HPDE6-E6E7 (cell line): ENCODE measurements around the gene BST2.

Experiments
- DNase-seq: peaks from one replicate; pipeline ENCODE4 v3.0.0; 2011; ENCODE audit warnings: missing footprints; ENCODE audit errors: extremely low spot score

Gene BST2

DNA sequence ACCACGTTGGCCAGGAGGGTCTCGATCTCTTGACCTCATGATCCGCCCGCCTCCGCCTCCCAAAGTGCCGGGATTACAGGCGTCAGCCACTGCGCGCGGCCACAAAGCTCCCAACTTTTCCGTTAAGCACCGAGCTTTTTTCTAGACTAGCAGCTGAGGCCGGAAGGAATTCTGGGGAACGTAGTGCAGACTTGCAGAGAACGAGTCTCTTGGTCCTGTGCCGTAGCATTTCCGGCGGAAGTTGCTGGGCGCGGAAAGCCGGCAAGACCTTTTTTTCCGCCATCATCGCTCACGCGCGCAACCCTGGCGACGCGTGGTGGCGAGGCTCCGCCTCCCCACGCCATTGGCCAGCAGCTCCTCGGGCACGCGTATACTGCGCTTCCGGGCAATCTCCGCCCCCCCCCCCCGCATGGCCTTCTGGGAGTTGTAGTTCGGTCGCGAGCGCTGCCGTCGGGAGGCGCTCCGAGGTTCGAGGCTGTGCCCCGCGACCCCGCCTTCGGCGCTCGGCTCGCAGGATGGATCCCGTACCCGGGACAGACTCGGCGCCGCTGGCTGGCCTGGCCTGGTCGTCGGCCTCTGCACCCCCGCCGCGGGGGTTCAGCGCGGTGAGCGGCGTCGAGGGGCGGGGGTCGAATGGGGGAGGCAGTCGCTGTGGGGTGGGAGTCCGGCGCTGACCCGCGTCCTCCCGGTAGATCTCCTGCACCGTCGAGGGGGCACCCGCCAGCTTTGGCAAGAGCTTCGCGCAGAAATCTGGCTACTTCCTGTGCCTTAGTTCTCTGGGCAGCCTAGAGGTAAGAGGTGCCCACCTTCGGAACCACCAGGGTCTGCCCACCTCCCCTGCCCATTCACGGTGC lies 14.4 kb upstream of the BST2 start, which contains the start of gene MVB12A:
Gene MVB12A, plus strand, starts transcription at position 427 of the 854 bp plus-strand sequence. Its CDS starts 89 bp downstream, at position 516.
- DNase-seq = peak; percentile 95

DNA sequence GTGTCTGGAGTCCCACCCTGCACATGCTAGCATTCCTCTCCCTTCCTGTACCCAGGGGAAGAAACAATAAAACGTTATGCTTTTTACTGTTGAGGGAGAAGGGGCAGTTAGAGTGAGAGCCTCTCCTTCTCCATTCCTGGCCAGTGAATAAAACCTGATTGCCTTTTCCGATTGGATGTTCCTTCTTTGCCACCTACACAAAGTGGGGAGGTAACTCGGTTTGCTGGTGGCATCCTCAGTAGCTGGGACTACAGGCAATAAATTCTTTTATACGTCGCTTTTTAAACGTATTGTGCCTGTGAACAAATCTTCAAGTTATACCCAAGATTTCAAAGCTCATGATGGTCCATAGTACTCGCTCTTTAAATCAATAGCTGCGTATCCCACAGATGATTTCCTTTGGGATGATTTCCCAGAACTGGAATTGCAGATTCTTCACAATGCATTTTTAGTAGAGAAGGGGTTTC lies 13.8 kb upstream of the BST2 start:
- no peak for DNase-seq

DNA sequence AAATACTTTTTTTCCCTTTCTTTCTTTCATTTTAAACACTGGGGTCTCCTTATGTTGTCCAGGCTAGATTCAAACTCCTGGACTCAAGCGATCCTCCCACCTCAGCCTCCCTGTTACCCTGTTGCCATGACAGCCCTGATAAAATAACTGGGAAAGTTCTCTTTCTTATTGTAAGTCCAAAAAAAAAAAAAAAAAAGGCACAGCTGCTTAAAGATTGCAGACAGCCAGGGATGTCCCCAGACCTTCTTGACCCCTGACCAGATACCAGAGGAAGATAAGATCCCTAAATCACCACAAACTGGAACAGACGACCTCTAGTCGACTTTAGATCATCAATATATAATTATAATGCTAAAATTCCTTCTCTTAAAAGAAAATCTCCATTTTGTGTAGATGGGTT lies 13.3 kb upstream of the BST2 start:
- no peak for DNase-seq

DNA sequence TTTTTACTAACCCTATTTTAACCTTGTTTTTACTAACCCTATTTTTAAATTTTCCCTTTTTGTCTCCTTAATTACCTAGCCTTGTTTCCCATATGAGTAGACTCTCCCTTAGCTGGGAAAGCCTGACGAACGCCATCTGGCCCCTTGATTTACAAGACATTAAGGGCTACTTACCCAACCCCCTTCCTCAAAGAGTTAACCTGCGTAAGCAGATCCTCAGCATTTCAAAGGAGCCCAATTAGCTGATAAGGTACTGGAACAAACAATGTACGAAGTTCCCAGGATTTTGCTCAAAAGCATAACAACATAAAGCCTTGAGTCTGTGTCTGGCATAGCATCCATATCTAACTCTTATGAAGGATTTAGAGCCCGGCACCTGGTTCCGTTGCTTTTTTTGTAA lies 9.7 kb upstream of the BST2 start:
- no peak for DNase-seq

DNA sequence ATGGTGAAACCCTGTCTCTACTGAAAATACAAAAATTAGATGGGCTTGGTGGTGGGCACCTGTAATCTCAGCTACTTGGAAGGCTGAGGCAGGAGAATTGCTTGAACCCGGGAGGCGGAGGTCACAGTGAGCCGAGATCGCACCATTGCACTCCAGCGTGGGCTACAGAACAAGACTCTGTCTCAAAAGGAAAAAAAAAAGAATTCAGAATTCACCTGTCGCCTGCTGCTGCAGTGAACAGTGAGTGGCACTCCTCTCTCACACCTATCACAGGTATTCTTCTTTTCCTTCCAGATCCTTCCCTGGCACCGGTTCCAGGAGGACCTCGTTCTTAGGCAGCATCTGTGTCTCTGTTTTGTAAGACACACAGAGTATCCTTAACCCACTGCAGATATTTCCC lies 8.7 kb upstream of the BST2 start:
- no peak for DNase-seq

DNA sequence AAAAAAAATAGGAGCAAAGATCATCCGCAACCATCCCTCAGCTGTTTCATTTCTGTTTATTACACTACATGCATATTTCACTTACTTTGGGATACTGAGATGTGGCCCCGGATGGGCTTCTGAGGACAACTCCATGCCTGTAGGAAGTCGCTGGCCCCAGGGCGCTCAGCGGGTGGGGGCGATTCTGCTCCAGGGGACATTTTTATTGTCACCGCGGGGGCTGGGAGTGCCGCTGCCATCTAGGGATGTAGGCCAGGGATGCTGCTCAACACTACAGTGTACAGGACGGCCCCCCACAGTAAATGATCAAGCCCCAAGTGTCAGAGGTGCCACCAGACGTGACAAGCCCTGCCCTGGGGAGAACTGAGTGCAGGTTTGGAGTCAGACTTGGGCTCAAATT lies 6.4 kb upstream of the BST2 start:
- DNase-seq = no peak

DNA sequence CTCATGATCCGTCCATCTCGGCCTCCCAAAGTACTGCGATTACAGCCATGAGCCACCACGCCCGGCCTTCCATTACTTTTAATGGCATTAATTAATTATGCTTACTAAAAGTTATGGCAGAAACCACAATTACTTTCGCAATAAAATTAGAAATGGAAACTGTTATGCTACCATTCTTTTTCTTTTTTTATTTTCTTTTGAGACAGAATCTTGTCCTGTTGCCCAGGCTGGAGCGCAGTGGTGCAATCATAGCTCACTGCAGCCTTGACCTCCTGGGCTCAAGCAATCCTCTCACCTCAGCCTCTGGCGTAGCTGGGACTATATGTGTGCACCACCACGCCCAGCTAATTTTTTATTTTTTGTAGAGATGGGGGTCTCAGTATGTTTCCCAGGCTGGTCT lies 4.6 kb upstream of the BST2 start:
- no peak for DNase-seq

DNA sequence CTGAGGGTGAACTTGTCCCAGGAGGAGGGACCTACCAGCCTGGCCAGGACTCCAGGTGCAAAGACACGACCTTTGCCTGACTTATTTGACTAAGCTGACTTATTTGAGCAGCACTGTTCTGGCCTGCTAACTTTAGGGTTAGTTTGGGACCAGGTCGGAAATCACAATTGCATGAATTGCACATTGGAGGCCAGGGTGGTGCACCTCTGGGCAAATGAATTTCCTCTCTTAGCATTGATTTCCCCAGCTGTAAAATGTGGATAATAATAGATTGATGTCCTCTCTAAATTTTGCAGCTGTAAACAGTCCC lies 1.4 kb upstream of the BST2 start:
- no peak for DNase-seq

DNA sequence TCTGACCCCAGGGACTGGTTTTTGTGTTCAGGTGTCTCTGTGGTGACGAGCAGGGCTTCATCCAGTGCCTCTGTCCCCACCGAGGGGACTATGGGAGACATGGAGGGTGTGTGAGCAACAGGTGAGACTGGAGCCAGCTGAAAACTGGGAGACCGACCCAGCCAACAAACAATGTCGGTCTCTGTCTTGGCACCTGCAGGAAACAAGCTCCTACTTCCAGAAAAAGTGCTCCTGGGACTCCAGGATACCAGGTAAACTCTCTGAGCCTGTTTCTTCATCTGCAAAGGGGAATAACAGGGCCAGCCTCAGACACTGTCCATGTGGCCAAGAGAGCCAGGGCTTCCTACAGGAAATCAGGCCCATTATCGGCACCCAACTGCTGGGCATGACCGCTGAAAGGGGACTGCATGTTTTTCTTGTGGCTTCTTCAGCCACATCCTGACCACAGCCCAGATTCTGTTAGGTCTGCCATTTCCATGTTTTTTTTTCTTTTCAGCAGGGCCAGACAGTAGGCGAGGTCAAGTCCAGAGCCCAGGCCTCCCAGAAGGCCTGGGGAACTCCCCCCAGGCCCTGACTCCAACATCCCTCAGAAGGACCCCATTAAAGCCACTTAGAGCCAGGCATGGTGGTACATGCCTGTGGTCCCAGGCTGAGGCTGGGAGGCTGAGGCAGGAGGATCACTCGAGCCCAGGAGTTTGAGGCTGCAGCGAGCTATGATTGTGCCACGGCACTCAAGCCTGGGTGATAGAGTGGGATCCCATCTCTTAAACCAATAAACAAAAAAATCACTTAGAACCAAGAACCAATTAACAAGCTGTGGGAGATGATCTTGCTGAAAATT lies 836 bp upstream of the BST2 start:
- no peak for DNase-seq

DNA sequence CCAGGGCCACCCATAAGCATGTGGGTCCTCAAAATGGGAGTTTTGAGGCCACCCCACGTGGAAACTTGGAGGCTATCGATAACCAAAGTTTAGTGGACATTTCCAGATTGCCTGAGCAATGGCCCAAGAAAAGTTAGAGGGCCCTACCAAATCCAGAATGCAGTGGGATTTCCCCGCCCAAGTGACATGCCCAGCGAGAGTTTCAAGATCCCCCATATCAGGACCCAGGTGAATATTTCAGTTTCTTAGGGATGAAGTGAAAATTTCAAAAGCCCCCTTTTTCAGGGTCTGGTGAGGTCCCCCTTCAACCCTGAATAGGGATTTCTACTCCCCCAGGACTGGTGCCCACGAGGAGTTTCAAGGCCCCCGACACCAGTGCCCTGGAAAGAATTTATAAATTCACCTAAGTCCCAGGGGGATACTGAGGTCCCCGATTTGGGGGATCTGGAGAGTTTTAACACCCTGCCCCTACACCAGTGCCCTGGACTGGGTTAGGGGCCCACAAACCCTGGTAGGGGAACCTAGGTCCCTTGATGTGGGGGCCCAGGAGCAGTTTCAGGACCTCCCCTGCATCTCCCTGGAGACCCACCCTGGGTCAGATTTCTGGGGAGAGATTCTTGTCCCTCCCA lies 695 bp downstream of the BST2 start:
- DNase-seq = no peak

DNA sequence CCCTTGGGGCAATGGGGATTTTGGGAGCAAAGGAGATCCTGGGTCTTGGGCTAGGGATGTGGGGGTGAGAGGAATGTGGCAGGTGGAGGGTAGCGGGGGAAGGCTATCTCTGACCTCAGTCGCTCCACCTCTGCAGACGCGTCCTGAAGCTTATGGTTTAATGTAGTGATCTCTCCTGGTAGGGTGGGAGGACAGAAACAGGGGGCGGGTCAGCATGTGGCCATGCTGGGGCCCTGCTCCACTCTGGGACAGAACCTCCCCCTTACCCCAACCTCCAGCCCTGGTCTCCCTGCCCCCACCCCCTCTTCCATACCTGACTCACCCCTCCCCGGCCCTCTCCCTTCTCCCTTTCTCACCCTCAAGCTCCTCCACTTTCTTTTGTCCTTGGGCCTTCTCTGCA lies 1.4 kb downstream of the BST2 start:
- no peak for DNase-seq

DNA sequence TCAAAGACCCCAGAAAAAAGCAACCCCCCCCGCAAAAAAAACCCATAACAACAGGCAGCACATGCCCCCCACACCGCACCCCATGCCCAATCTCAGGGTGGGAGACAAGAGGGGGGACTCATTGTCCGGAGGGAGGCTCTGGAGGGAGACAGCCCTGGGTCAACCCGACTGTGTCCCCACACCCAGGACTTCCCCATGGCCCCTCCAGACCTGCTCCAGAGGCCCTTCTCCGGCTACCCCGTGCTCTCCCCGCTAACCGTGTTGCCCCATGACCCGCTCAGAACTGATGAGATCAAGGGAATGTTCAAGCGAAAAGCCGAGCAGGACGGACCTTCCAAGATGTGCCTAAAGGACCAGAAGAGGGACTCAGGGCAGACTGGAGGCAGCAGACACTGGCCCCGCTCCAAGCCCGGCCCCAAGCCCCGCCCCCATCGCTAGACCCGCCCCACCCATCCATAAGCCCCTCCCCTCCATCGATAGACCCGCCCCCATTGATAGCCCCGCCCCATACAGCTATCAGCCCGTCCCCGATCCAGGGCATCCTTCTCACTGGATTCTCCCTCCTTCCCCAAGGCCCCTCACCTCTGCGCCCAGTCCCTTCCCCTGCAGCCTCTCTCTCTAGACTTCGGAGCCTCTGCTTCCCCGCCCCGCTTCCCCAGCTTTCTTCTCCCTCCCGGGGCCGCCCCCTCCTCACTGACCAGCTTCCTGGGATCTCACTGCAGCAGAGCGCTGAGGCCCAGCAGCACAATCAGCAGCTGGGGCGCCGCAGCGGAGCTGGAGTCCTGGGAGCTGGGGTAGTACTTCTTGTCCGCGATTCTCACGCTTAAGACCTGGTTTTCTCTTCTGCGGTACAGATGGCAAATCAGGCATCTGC lies 2.2 kb downstream of the BST2 start:
- no peak for DNase-seq

DNA sequence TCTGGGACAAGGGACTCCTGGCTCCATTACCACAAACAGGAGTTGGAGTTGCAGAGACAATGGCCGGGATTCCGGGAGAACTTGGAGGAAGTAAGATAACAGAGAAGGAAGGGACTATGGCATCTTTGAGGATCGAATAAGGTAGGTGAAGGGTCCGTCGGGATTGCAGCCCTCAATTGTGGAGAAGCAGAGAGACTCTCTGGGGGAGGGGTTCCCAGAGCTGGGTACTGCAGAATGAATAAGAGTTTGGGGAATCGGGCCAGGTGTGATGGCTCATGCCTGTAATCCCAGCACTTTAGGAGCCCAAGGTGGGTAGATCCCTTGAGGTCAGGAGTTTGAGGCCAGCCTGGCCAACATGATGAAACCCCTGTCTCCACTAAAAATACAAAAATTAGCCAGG lies 3.8 kb downstream of the BST2 start:
- DNase-seq = no peak

DNA sequence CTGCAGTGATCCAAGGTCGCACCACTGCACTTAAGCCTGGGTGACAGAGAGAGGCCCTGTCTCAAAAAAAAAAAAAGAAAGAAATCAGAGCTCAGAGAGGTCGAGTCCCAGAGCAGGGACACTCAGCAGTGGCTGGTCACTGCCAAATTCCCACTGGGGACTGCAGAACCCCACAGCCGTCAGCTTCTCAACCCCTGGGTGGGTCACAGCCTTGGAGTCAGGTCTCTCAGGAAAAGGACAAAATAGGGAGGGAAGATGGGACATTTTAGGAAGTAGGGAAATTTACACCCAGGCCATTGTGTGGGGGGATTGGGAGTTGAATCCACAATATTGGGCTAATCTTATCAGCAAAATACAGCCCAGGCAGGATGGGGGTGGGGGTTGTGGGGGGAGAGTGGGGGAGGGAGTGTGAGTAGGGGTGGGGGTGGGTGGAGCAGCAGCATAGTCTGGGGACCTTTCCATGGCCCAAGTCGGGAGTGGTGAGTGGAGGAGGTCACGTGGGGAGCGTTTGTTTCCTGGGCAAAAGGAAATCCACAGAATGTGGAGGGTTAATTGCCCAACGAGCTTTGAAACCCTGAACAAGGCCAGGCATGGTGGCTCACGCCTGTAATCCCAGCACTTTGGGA lies 6.4 kb downstream of the BST2 start:
- DNase-seq = no peak

DNA sequence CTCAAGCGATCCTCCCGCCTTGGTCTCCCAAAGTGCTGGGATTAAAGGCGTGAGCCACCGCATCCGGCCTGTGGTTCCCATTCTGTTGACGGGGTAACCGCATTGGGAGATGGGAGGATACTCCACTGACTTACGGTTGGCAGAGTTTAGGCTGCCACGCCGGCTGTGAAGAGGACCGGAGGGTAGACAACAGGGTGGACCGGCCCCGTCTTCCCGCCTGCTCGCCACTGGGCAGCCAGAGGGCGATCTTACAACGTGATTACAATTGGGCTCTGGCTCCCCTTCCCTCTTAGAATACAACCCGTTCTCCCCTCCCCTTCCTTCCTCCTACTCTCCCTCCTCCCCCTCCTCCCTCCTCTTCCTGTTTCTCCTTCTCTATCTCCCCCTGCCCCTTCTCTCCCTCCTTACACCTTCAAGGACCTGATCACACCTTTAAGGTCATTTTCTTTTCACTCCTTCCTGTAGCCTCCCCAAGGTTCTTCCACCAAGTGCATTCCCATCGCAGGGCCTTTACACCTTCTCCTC lies 10.5 kb downstream of the BST2 start:
- DNase-seq = no peak

DNA sequence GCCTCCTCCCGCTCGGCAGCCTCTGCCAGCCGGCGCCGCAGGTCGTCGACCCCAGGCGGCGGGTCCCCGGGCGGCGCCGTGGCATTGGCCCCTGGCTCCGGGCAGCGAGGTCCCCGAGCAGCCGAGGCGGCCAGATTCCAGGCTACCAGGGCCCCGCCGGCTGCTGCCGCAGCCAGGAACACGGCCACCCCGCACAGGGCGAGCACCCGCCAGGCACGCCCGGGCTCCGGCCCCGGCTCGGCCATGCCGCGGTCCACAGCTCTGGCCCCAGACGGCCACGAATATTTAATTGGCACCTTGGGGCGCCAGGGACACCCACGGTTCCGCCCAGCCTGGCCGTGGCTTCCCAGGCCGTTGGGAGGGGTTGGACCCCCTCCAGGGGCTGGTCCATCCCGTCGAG lies 11.5 kb downstream of the BST2 start, which contains the start of gene CCDC194:
Gene CCDC194, minus strand, starts transcription at position 283 of the 400 bp plus-strand sequence. Its CDS starts 38 bp downstream, at position 245.
- DNase-seq = no peak

DNA sequence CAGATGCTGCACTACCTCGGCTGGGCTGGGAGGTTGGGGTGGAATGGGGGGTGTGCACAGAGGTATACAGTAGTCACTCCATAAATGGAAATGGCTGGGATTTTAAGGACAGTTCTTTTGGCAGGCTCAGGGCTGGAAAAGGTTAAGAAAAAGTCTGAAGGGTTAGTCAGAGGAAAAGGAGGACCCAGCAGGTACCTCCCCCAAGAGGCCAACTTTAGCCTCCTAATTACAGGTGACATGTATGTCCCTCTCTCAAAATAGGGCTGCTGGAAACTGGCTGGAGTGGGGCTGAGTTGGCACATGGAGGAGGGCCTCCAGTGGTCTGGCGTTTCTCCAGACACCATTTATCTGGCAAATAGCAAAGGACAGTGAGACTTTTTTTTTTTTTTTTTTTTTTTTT lies 12.4 kb downstream of the BST2 start:
- DNase-seq = no peak

DNA sequence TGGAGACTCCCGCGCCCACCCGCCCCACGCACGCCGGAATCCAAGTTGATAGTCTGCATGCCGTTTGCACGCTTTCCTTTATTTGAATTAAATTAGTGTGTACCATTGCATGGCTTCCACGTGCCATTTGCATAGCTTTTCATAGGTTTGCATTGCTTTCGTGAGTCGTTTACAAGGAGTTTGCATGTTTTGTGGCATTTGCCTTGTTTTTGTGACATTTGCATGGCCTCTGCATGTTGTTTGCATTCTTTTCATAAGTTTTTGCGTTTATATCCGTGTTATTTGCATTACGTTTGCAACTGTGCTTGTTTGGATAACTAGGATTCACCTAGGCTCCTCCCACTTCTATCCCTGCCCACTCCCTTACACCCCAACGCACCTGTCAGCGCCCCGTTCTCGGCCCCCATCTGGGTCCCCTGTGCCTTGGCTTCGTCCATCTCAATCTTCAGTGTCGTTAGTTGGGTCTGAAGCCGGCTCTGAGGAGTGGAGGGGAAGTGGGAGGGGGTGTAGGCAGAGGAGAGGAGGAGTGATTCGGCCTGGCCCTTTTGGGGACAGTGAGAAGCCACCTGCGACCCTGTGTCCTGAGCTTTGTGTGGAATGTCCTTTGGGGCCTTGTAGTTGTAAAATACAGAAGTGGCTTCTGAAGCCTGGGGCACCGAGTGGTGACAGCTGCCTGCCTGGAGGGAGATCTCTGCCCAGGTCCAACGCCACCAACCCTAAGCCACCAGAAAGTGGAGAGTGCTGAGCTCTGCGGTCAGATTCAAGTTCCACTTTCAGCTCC lies 13.9 kb downstream of the BST2 start:
- DNase-seq = no peak

DNA sequence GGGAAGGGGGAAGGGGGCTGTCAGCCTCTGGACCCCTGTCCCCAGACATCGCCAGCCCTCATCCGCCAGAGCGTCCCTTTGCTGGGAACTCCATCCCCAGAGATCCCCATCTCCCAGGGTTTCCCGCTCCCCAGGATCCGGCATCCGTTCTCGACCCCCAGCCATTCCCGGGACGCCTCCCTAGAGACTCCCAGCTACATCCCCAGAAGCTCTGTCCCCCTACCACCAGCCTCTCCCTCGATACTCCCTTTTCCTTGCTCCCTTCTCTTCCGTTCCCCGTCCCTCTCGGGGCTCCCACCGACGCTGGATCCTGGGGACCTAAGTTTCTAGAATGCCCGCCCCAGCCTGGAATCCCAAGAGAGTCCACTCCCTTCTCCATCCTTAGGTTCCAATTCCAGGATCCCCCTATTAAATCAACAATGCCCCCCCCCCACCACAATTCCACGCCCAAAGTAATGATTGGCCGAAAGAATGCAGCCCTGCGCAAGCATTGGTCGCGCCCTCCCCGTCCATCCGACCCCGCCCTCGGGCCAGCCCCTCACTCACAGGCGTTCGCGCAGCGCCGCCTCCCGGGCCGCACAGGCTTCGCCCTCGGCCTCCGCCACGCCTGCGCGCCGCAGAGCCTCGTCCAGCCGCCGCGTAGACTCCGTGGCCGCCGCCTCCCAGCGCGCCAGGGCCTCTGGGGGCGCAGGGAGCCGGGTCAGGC lies 14.6 kb downstream of the BST2 start:
- peak; percentile 85 for DNase-seq
